HG02798 (cell line): ENCODE measurements around the gene ABCB11.

Experiments
- ATAC-seq: cut with Tn5 transposase; IDR thresholded peaks from one replicate; pipeline ENCODE4 v1.9.1; 2021; ENCODE audit warnings: mild to moderate bottlenecking; ENCODE audit not compliant: unreplicated experiment, poor library complexity

ABCB11 gene

DNA sequence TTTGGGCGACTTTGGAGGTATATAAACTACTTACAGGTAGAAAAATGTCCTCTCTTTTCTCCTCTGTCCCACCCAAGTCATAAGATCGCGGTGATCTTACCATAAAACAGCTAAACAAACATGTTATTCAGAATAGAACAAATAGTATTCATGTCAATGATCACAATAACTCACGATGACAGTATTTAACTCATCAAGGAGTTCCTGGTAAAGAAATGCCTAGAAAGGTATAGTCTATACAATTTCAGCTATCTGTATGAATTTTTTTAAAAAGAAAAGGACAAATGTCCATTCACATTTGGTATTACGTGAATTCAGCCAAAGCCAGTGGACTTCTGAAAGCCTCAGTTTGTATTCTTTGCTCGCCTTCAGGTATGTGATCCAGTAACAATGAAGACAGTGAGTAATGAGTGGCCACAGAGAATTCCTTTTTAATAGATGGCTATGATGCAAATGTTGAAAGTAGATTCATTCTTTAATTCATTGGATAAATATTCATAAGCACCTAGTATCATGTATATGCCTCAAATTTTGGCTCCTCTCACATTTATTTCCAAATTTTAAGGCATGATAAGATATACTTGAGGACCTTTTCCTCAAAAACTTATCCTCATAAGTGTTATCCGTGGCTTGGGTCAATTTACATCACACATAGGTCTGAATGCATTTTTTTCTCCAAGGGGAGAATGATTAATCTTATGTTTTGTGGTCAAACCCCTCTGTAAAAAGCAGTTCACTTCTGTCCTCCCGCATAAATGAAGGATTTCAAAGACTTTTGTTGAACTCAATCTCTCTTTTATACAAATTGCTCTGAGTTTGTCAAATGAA lies 20.3 kb downstream of the ABCB11 start:
- ATAC-seq, result no peak

GRCh38 chr2:169009865-169010579 lies 21.1 kb downstream of the ABCB11 start:
- no peak for ATAC-seq

- ATAC-seq, result no peak
These were observed 23.2 kb downstream of the ABCB11 start for GRCh38 chr2:169007941-169008340.

DNA sequence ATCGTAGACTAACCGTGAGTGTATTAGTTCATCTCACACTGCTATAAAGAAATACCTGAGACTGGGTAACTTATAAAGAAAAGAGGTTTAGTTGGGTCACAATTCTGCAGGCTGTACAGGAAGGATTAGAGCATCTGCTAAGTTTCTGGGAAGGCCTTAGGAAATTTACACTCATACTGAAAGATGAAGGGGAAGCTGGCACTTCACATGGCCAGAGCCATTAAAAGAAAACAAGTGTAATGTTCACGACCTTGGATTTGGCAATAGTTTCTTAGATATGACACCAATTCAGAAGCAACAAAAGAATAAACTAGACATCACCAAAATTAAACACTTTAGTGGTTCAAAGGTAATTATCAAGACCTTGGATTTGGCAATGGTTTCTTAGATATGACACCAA lies 23.8 kb downstream of the ABCB11 start:
- no peak for ATAC-seq

DNA sequence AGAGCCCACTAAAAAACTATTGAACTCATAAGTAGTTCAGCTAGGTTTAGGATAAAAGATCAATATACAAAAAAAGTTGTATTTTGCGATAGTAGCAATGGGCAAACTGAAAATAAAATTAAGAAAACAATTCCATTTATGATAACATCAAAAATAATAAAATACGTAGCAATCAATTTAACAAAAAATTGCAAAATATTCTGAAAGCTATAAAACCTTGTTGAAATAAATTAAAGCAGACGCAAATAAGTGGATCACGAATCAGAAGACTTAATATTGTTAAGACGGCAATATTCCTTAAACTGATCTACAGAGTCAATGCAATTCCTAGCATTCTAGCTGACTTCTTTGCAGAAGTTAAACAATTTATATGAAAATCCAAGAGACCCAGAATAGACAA lies 24.5 kb downstream of the ABCB11 start:
- no peak for ATAC-seq

GRCh38 chr2:169005994-169006393 lies 25.1 kb downstream of the ABCB11 start:
- no peak for ATAC-seq

GRCh38 chr2:169005080-169005598 lies 26.0 kb downstream of the ABCB11 start:
- ATAC-seq, result no peak

DNA sequence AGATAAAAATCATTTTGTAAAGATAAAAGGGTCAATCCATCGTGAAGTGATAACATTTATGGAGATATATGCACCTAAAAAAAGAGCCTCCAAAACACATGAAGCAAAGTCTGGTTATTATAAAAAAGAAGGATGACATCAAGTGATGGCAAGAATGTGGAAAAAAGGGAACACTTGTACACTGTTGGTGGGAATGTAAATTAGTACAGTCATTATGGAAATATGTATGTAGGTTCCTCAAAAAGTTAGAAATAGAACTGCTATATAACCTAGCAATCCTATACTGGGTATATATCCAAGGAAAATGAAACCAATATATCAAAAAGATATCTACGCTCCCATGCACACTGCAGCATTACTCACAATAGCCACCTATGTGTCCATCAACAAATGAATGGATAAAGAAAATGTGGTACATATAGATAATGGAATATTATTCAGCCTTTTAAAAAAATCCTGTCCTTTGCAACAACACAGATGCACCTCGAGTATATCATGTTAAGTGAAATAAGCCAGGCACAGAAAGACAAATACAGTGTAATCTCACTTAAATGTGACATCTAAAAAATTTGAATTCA lies 28.9 kb downstream of the ABCB11 start:
- no peak for ATAC-seq

- ATAC-seq, result no peak
These were observed 29.9 kb downstream of the ABCB11 start for GRCh38 chr2:169001116-169001815.

- no peak for ATAC-seq
These were observed 31.4 kb downstream of the ABCB11 start for GRCh38 chr2:168999668-169000213.

- no peak for ATAC-seq
These were observed 32.4 kb downstream of the ABCB11 start for GRCh38 chr2:168998609-168999211.

DNA sequence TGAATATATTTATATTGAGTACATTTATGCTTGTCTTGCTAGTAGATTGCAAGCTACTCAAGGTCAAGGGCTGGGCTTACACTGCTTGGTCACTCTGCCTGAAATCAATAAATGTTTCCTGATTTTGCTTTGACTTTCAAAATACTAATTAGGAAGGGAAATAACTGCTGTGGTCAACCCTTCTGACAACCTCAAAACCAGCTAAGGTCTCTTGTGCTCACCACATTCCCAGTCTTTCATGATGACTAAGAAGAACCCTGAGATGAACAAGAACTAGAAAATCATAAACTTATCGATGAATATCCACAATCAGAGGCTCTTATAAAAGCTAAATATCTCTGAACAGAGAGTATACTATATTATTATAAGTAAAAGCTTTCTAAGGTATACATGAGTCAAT lies 33.3 kb downstream of the ABCB11 start:
- no peak for ATAC-seq

DNA sequence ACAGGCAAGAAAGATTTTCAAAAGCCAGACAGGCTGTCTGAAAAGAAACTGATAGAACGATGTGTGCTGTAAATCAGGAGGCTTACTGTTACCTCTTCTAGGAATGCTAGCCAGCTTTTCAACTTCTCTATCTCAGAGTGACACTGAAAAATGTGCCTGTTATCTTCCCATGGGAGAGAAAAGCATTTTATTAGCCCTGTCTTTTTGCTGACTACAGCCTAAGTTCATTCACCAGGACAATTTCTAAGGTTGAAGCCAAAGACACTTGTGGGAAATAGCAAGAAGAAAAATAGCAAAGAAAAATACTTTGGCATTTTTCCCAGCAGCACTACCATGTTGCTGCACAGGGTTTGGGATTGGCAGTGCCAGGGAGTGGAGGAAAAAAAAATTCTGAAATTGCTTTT lies 34.0 kb downstream of the ABCB11 start:
- ATAC-seq, result no peak

GRCh38 chr2:168995744-168996143 lies 35.4 kb downstream of the ABCB11 start:
- no peak for ATAC-seq

GRCh38 chr2:168993538-168993937 lies 37.6 kb downstream of the ABCB11 start:
- ATAC-seq, result no peak

DNA sequence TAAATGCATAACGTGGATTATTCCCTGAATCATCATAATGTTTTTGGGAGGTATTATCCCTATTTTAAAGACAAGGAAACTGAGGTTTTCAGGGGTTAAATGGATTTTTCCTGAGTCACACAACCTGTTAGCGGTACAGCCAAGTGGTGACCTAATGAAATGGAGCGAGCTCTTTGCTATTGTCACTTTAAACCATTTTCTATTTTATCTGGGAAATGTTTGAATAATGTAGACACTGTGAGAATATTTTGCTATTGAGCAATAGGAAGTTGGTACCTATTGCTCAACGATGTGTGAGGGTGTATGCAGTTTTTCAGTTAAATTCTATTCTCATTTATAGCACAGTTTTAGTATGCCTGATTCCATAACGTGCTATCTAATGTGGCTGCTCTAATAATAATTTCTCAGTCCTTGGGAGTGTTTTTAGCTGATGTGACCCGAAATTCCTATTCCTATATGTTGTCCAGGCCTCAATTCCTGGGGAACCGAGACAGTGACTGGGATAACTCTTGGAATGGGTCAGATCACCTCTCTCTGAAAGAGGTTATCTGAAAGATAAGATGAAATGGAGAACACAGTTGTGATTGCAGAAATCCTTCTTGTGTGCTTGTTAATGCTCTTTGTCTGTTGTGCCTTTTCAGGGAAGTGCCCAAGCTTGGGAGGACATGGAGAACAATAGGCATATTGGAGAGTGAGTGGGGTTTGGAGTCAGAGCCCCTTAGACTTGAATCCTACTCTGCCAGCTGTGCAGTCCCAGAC lies 38.4 kb downstream of the ABCB11 start:
- ATAC-seq, result no peak

DNA sequence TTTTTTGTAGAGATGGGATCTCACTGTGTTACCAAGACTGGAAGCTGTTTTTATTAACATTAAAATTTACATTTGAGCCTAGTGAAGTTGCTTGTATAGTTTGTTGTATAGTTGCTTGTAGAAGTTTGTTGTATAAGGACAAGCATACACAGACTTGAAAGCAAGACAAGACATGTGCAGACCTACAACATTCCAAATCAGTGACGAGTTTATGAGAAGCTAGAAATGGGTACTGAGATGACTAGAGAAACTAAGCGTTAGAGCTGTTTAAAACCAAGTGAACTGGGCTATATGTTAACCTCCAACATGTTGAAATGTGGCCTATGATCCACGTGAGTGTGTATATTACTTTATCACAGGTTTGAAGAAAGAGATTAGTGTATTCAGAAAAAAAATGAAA lies 39.1 kb downstream of the ABCB11 start:
- ATAC-seq, result no peak

DNA sequence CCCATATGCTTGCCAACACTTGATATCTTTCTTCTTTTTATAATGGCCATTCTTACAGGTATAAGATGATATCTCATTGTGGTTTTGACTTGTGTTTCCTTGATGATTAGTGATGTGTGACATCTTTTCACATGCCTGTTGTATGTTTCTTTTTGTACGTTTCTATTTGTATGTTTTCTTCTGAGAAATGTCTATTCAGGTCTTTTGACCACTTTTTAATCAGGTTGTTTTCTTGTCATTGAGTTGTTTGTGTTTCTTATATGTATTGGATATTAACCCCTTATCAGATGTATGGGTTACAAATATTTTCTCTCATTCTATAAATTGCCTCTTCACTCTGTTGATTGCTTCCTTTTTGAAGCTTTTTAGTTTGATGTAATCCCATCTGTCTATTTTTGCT lies 42.4 kb downstream of the ABCB11 start:
- no peak for ATAC-seq

DNA sequence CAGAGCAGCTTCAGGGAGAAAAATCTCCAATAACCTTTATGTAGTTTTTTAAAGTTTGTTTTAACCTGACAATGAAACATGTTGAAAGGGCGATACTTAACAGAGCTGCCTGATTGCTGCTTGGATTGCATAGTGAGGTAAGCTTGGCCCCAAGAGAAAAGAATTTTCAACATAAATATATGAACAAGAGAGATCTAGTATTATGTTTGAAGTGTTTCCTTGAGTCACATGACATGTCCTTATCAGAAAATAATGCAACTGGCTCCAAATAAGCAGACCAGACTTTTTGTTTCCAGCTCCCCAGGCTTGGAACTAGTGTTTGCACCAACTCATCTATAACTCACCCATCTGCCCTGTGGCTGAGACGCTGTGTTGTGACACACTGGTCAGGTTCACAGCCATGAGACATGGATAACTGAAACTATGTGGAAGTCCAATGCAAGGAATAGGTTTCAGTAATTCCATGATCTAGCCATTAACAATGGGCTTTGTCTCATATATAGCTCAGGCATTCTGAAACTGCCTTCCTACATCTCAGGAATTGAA lies 44.7 kb downstream of the ABCB11 start:
- ATAC-seq, result no peak
